ENCODE data around the gene CDK3. TPM values are rescaled to one million over a fixed set of nuclear protein-coding genes. Genes with fewer than 3 reads are reported as not detected.

CDK3 gene
- total RNA-seq, 1 experiment from 2014 or later, result 8.5 TPM

- intact Hi-C loops (cut with micrococcal nuclease), result no loop called here
- POLR2A ChIA-PET (ENCODE audit: unreplicated experiment), result no interaction called here
Measured at GRCh38 chr17:76009447-76009846, 8.8 kb downstream of the CDK3 start.

GRCh38 chr17:76009969-76010661, 9.5 kb downstream of the CDK3 start:
- H3K27me3 ChIP-seq (ENCODE audit: low read length), result no peaks in the 10 kb centered on the region
- no peak overlapping the region for H3K4me2 ChIP-seq (ENCODE audit: low read length)
- no peak overlapping the region for H2AFZ ChIP-seq (ENCODE audit: low read length)
- H3K9me3 ChIP-seq (ENCODE audit: low read length), result no peaks in the 10 kb centered on the region
- ChIA-PET POLR2A (ENCODE audit: unreplicated experiment) (no interaction called here), CTCF (interaction anchor here (1.1 kb wide), 1 partner anchor 62 kb away, joined by 4 read pairs; the partner anchor contains the start of gene SRP68)
- H3K79me2 ChIP-seq (ENCODE audit: low read length), result no peaks in the 10 kb centered on the region
- no peak for TF ChIP-seq EZH2 (IDR thresholded peaks at IDR 0.05; ENCODE audit: low read length, unreplicated experiment)
- TF ChIP-seq, protein P1, sequence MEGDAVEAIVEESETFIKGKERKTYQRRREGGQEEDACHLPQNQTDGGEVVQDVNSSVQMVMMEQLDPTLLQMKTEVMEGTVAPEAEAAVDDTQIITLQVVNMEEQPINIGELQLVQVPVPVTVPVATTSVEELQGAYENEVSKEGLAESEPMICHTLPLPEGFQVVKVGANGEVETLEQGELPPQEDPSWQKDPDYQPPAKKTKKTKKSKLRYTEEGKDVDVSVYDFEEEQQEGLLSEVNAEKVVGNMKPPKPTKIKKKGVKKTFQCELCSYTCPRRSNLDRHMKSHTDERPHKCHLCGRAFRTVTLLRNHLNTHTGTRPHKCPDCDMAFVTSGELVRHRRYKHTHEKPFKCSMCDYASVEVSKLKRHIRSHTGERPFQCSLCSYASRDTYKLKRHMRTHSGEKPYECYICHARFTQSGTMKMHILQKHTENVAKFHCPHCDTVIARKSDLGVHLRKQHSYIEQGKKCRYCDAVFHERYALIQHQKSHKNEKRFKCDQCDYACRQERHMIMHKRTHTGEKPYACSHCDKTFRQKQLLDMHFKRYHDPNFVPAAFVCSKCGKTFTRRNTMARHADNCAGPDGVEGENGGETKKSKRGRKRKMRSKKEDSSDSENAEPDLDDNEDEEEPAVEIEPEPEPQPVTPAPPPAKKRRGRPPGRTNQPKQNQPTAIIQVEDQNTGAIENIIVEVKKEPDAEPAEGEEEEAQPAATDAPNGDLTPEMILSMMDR (conservative IDR thresholded peaks at IDR 0.05; ENCODE audit: low read depth, low read length), result no peak
- TF ChIP-seq EZH2phosphoT487 (IDR thresholded peaks at IDR 0.05; ENCODE audit: borderline replicate concordance, low read length), result no peak
- peaks cover 25% of the 10 kb centered on the region; the same call in 1 of the 2 replicates for H3K36me3 ChIP-seq (ENCODE audit: low read depth, low read length)
- H3K9me2 ChIP-seq (replicated peaks; ENCODE audit: low read length), result no peaks in the 10 kb centered on the region
- BruUV-seq (replicated peaks), result no TSS peak
- no peak for ATAC-seq
- intact Hi-C loops (cut with micrococcal nuclease), result loop anchor here (5.0 kb wide), 1 partner anchor 287 kb away; no protein-coding TSS in a partner anchor
- no peaks in the 10 kb centered on the region for H3K4me1 ChIP-seq (ENCODE audit: insufficient read depth, low read length)
- H4K20me1 ChIP-seq (ENCODE audit: low read length), result no peaks in the 10 kb centered on the region
- peak; percentile 1 for DNase-seq
- no peaks in the 10 kb centered on the region for H3F3A ChIP-seq (ENCODE audit: low read length, unreplicated experiment)
- no peak overlapping the region for H3K9ac ChIP-seq (ENCODE audit: low read length)
- no peak overlapping the region for H3K27ac ChIP-seq (ENCODE audit: low read length)
- H3K4me3 ChIP-seq (ENCODE audit: low read length), result no peak overlapping the region

More at GRCh38 chr17:76009447-76009846, 8.8 kb downstream of the CDK3 start:
- Histone ChIP-seq H3K9me3 (ENCODE audit: low read length) (no peaks in the 10 kb centered on the region), H3K4me1 (ENCODE audit: insufficient read depth, low read length) (no peaks in the 10 kb centered on the region), H3F3A (ENCODE audit: low read length, unreplicated experiment) (no peaks in the 10 kb centered on the region), H3K79me2 (ENCODE audit: low read length) (no peaks in the 10 kb centered on the region), H2AFZ (ENCODE audit: low read length) (no peak overlapping the region), H3K4me3 (ENCODE audit: low read length) (no peak overlapping the region), H3K9me2 (replicated peaks; ENCODE audit: low read length) (no peaks in the 10 kb centered on the region), H3K36me3 (ENCODE audit: low read depth, low read length) (peaks cover 24% of the 10 kb centered on the region; the same call in 1 of the 2 replicates), H3K9ac (ENCODE audit: low read length) (no peak overlapping the region), H3K27ac (ENCODE audit: low read length) (no peak overlapping the region), H3K27me3 (ENCODE audit: low read length) (no peaks in the 10 kb centered on the region), H4K20me1 (ENCODE audit: low read length) (no peaks in the 10 kb centered on the region), H3K4me2 (ENCODE audit: low read length) (no peak overlapping the region)
- ATAC-seq (no peak), DNase-seq (no peak)
- TF ChIP-seq EZH2phosphoT487 (IDR thresholded peaks at IDR 0.05; ENCODE audit: borderline replicate concordance, low read length) (no peak), EZH2 (IDR thresholded peaks at IDR 0.05; ENCODE audit: low read length, unreplicated experiment) (no peak)
- TF ChIP-seq, protein P1 (conservative IDR thresholded peaks at IDR 0.05; ENCODE audit: low read depth, low read length), result no peak
- BruUV-seq (replicated peaks), result TSS peak; percentile 18
- CTCF ChIA-PET, result interaction anchor here (1.1 kb wide), 1 partner anchor 63 kb away, joined by 4 read pairs; the partner anchor contains the start of gene SRP68

- POLR2A ChIA-PET (ENCODE audit: unreplicated experiment), result no interaction called here
- Histone ChIP-seq H3K9me2 (replicated peaks; ENCODE audit: low read length) (no peaks in the 10 kb centered on the region), H3K36me3 (ENCODE audit: low read depth, low read length) (peaks cover 26% of the 10 kb centered on the region; the same call in 1 of the 2 replicates), H3K79me2 (ENCODE audit: low read length) (no peaks in the 10 kb centered on the region), H3F3A (ENCODE audit: low read length, unreplicated experiment) (no peaks in the 10 kb centered on the region), H3K27ac (ENCODE audit: low read length) (no peak overlapping the region), H3K4me1 (ENCODE audit: insufficient read depth, low read length) (no peaks in the 10 kb centered on the region), H3K4me2 (ENCODE audit: low read length) (no peak overlapping the region), H4K20me1 (ENCODE audit: low read length) (no peaks in the 10 kb centered on the region), H3K27me3 (ENCODE audit: low read length) (no peaks in the 10 kb centered on the region), H3K9ac (ENCODE audit: low read length) (no peak overlapping the region), H2AFZ (ENCODE audit: low read length) (no peak overlapping the region), H3K9me3 (ENCODE audit: low read length) (no peaks in the 10 kb centered on the region), H3K4me3 (ENCODE audit: low read length) (no peak overlapping the region)
- DNase-seq (no peak), ATAC-seq (no peak)
- BruUV-seq (replicated peaks), result no TSS peak
- CTCF ChIA-PET, result interaction anchor here (0.6 kb wide), 1 partner anchor 98 kb away, joined by 3 read pairs; no protein-coding TSS in a partner anchor
- intact Hi-C loops (cut with micrococcal nuclease), result loop anchor here (5.0 kb wide), 1 partner anchor 285 kb away; no protein-coding TSS in a partner anchor
- TF ChIP-seq EZH2phosphoT487 (IDR thresholded peaks at IDR 0.05; ENCODE audit: borderline replicate concordance, low read length) (no peak), EZH2 (IDR thresholded peaks at IDR 0.05; ENCODE audit: low read length, unreplicated experiment) (no peak)
- TF ChIP-seq, protein P1 (conservative IDR thresholded peaks at IDR 0.05; ENCODE audit: low read depth, low read length), result no peak
Measured at GRCh38 chr17:76011951-76012350, 11.3 kb downstream of the CDK3 start.

All from PC-3 (cell line).